Lower lobe of right lung (tissue), 2 donors: ENCODE measurements around the gene CITED2. TPM values are rescaled to one million over a fixed set of nuclear protein-coding genes. Genes with fewer than 3 reads are reported as not detected.

ENCODE experiments used
- ATAC-seq, 2 donors: fragments of 200-7000 bp; cut with Tn5 transposase; one replicate each; pipeline ENCODE4 v1.9.1; 2020 to 2022; ENCODE audit warnings: mild to moderate bottlenecking in 2 of 2, moderate library complexity in 2 of 2
- DNase-seq: peaks from one replicate; pipeline ENCODE4 v3.0.0-alpha.2; 2020
- H3K27ac ChIP-seq: fragments of 200-600 bp; one replicate; pipeline ENCODE4 v1.8.0; 2022
- H3K27me3 ChIP-seq: fragments of 200-600 bp; one replicate; pipeline ENCODE4 v1.8.0; 2022; ENCODE audit warnings: low read depth
- H3K36me3 ChIP-seq: fragments of 200-600 bp; one replicate; pipeline ENCODE4 v1.8.0; 2022; ENCODE audit warnings: mild to moderate bottlenecking
- H3K4me1 ChIP-seq: fragments of 200-600 bp; one replicate; pipeline ENCODE4 v1.8.0; 2022
- H3K4me3 ChIP-seq: fragments of 200-600 bp; one replicate; pipeline ENCODE4 v1.8.0; 2022; ENCODE audit warnings: mild to moderate bottlenecking
- H3K9me3 ChIP-seq: fragments of 200-600 bp; one replicate; pipeline ENCODE4 v1.8.0; 2022
- intact Hi-C: fragments of 100-400 bp; cut with DNase I; formaldehyde crosslinking; loops from one replicate; pipeline ENCODE4 v1.11.0; 2022
- total RNA-seq: library from RNA; stranded (reverse); fragmentation: NEBNext Ultra II Directional; extraction: Animal tissue kit (Norgen Biotek cat#: 25700); gene quantifications from one replicate; pipeline ENCODE4 v1.2.1, GENCODE V29; 2021
- TF ChIP-seq, protein P1 (sequence below): fragments of 200-600 bp; IDR thresholded peaks from one replicate; pipeline ENCODE4 v1.8.0; 2022; ENCODE audit warnings: antibody characterized with exemption, mild to moderate bottlenecking
- donor health status: DM: no; HTN: yes; CAD: no; lungs with severe emphysema.

The CITED2 gene
- total RNA-seq, 1 donor from 2014 or later: 275 TPM

GRCh38 chr6:139372326-139373153, 1.9 kb downstream of the CITED2 start:
- Histone ChIP-seq H3K4me1 (peaks cover 52% of the 10 kb centered on the region), H3K9me3 (no peaks in the 10 kb centered on the region), H3K4me3 (peak overlapping the region; percentile 93), H3K36me3 (peaks cover 22% of the 10 kb centered on the region), H3K27ac (peak overlapping the region; percentile 99), H3K27me3 (no peaks in the 10 kb centered on the region)
- no peak for ATAC-seq
- DNase-seq: no peak
- intact Hi-C loops: loop anchor here (10.0 kb wide), 2 partner anchors 162 to 382 kb away; no protein-coding TSS in a partner anchor
- TF ChIP-seq, protein P1, sequence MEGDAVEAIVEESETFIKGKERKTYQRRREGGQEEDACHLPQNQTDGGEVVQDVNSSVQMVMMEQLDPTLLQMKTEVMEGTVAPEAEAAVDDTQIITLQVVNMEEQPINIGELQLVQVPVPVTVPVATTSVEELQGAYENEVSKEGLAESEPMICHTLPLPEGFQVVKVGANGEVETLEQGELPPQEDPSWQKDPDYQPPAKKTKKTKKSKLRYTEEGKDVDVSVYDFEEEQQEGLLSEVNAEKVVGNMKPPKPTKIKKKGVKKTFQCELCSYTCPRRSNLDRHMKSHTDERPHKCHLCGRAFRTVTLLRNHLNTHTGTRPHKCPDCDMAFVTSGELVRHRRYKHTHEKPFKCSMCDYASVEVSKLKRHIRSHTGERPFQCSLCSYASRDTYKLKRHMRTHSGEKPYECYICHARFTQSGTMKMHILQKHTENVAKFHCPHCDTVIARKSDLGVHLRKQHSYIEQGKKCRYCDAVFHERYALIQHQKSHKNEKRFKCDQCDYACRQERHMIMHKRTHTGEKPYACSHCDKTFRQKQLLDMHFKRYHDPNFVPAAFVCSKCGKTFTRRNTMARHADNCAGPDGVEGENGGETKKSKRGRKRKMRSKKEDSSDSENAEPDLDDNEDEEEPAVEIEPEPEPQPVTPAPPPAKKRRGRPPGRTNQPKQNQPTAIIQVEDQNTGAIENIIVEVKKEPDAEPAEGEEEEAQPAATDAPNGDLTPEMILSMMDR: no peak

DNA sequence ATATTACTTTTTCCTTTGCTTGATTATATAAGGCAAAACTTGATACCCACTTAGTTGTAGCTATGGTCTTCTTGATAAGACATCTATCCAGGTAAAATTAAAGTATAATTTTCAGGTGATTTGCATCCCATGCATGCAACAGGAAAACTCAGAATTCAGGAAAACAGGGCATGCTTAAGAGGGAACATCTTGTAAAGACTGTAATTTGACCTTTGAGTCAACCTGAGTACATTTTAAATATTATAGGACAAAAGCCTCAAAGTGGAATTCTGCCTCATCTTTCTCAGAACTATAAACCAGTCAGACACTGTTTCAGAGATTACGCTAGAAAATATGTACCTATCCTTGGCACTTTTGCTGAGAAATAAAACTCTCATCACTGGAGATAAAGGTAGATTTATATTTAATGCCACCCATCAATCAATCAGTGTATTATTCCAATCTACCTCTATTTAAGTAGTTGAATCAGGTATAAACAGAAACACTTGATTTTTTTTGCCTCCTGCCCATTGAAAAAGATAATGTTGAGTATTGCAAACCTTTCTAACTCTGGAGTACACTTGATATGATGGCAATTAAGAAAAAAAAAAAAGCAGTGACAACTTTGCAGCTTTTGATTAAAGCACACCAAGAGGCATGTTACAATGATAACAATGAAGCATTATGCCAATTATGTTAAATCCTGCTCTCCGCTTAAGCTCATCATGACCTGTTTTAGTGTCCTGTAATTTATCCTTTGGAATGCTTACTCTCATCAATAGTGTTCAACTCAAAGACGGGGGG, 2.8 kb downstream of the CITED2 start:
- intact Hi-C loops: loop anchor here (10.0 kb wide), 2 partner anchors 163 to 383 kb away; no protein-coding TSS in a partner anchor
- Histone ChIP-seq H3K4me1 (peaks cover 44% of the 10 kb centered on the region), H3K4me3 (peak overlapping the region; percentile 93), H3K36me3 (peaks cover 22% of the 10 kb centered on the region), H3K27me3 (no peaks in the 10 kb centered on the region), H3K27ac (peak overlapping the region; percentile 99), H3K9me3 (no peaks in the 10 kb centered on the region)
- TF ChIP-seq, protein P1: no peak
- ATAC-seq (no peak), DNase-seq (no peak)

- Histone ChIP-seq H3K27me3 (no peaks in the 10 kb centered on the region), H3K27ac (peak overlapping the region; percentile 99), H3K9me3 (no peaks in the 10 kb centered on the region), H3K36me3 (peaks cover 22% of the 10 kb centered on the region), H3K4me3 (peak overlapping the region; percentile 93), H3K4me1 (peaks cover 37% of the 10 kb centered on the region)
- no peak for ATAC-seq
- no peak for DNase-seq
- intact Hi-C loops: loop anchor here (10.0 kb wide), 2 partner anchors 164 to 384 kb away; no protein-coding TSS in a partner anchor
- TF ChIP-seq, protein P1: no peak
Observed at GRCh38 chr6:139370999-139371345, 3.5 kb downstream of the CITED2 start.

GRCh38 chr6:139370283-139370998, 4.0 kb downstream of the CITED2 start:
- Histone ChIP-seq H3K4me1 (peaks cover 35% of the 10 kb centered on the region), H3K36me3 (peaks cover 22% of the 10 kb centered on the region), H3K27ac (peak overlapping the region; percentile 99), H3K9me3 (no peaks in the 10 kb centered on the region), H3K4me3 (peak overlapping the region; percentile 93), H3K27me3 (no peaks in the 10 kb centered on the region)
- no peak for ATAC-seq
- TF ChIP-seq, protein P1: no peak
- no peak for DNase-seq
- intact Hi-C loops: loop anchor here (10.0 kb wide), 2 partner anchors 164 to 384 kb away; no protein-coding TSS in a partner anchor
